Spleen (tissue), 7 donors: ENCODE data around the gene MRC1.

Experiments used
- CTCF ChIP-seq, 11 experiments: fragments of 200-600 bp in 7 of 11; fragments of 450-650 bp in 4 of 11; sonication (generic) in 4 of 11; IDR thresholded peaks in 8 of 11; conservative IDR thresholded peaks in 3 of 11; 1 replicate in 7 of 11; 2 replicates in 4 of 11; pipeline versions ENCODE4 v1.4.0 to v1.8.0; 2016 to 2021; ENCODE audit warnings: antibody characterized with exemption in 11 of 11, inconsistent platforms in 4 of 11, mild to moderate bottlenecking in 1 of 11
- POLR2A ChIP-seq, 3 donors: fragments of 450-650 bp; IDR thresholded peaks; one replicate each; pipeline ENCODE4 v1.5.1; 2017; ENCODE audit warnings: antibody characterized with exemption in 3 of 3, mild to moderate bottlenecking in 1 of 3
- donor health status: DM: no; HTN: no; CAD: no; lungs with moderate emphysema.
- donor health status: DM: no; HTN: no; CAD: no.
- donor health status: DM: no; HTN: no; CAD: no.

GRCh38 chr10:17780727-17781126, 28.4 kb upstream of the MRC1 start:
- TF ChIP-seq POLR2A (IDR thresholded peaks at IDR 0.05) (no peak), CTCF (IDR thresholded peaks at IDR 0.05 in 8 of 11, conservative IDR thresholded peaks at IDR 0.05 in 3 of 11) (no peak)
